Tibial artery (tissue), 4 donors: ENCODE data around the gene LFNG.
A peak's percentile ranks its signal among the peaks of the same experiment; 100 is the strongest.

Source experiments
- DNase-seq, 2 donors: peaks; one replicate each; pipeline ENCODE4 v3.0.0-alpha.2; 2019
- H3K27ac ChIP-seq, 2 donors: fragments of 200-600 bp; sonication (generic) in 1 of 2; 1 replicate in 1 of 2; 2 replicates in 1 of 2; pipeline ENCODE4 v1.5.1; 2018 to 2019; ENCODE audit warnings: mild to moderate bottlenecking in 1 of 2
- H3K27me3 ChIP-seq, 2 donors: fragments of 200-600 bp; sonication (generic) in 1 of 2; one replicate each; pipeline versions ENCODE4 v1.5.1 to v1.6.0; 2016 to 2019
- H3K36me3 ChIP-seq, 3 donors: fragments of 200-600 bp; sonication (generic) in 2 of 3; one replicate each; pipeline ENCODE4 v1.5.1; 2016 to 2019; ENCODE audit warnings: mild to moderate bottlenecking in 2 of 3
- H3K4me1 ChIP-seq, 4 donors: fragments of 200-600 bp; sonication (generic) in 2 of 4; 1 replicate in 3 of 4; 2 replicates in 1 of 4; pipeline ENCODE4 v1.5.1; 2016 to 2019
- H3K4me3 ChIP-seq, 2 donors: fragments of 200-600 bp; sonication (generic) in 1 of 2; 1 replicate in 1 of 2; 2 replicates in 1 of 2; pipeline ENCODE4 v1.5.1; 2018 to 2019; ENCODE audit warnings: mild to moderate bottlenecking in 2 of 2
- H3K9me3 ChIP-seq, 3 donors: fragments of 200-600 bp; sonication (generic) in 1 of 3; one replicate each; pipeline ENCODE4 v1.5.1; 2016 to 2019
- intact Hi-C: fragments of 100-400 bp; cut with DNase I; formaldehyde crosslinking; loops from one replicate; pipeline ENCODE4 v1.15.0; 2023; ENCODE audit warnings: low total_unique reads
- TF ChIP-seq, protein P1 (sequence below), 2 experiments: fragments of 200-600 bp in 1 of 2; fragments of 450-650 bp in 1 of 2; IDR thresholded peaks; one replicate each; pipeline ENCODE4 v1.5.1; 2017 to 2019; ENCODE audit warnings: antibody characterized with exemption in 2 of 2, mild to moderate bottlenecking in 1 of 2, moderate library complexity in 1 of 2

LFNG gene

DNA sequence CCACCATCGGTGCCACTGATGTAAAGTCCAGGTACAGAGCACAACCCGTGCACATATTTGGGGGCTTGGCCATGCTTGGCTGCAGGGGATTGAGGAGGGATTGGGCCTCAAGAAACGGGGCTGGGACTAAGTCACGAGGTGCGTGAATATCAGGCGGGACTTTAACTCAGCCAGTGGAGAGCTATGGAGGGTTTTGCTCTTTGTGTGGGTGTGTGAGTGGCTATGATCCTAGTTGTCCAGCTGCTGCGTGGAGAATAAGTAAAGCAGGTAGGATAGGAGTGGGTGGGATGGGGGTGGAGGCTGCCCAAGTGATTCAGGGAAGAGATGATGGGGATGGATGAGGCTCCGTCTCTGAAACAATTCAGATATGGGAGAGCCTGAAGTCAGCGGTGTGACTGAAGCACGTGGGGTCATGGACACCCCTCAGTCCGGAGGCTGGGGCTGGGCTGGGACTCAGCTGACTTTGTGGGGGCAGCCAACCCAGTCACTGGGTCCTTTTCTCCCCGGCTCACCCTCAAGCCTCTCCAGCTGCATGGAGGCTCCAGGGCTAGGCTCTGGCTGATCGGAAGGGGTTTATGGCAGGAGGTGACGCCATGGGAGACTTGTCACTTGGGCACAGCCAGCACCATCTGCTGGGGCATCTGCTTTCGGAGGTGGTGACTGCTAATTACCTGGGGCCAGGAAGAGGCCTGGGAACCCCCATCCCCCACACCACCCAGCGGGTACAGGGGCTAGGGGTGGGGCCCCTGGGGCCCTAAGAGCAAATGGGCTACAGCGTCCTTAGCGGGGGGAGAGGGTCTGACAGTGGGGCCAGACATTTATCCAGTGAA is 1.7 kb upstream of the LFNG start:
- Histone ChIP-seq H3K9me3 (no peaks in the 10 kb centered on the region), H3K4me3 (no peak overlapping the region), H3K27me3 (peaks cover 0 to 31% of the 10 kb centered on the region in 2 donors), H3K36me3 (no peaks in the 10 kb centered on the region), H3K27ac (no peak overlapping the region), H3K4me1 (peaks cover 0 to 43% (median 26%) of the 10 kb centered on the region in 4 donors)
- DNase-seq = no peak
- TF ChIP-seq, protein P1, sequence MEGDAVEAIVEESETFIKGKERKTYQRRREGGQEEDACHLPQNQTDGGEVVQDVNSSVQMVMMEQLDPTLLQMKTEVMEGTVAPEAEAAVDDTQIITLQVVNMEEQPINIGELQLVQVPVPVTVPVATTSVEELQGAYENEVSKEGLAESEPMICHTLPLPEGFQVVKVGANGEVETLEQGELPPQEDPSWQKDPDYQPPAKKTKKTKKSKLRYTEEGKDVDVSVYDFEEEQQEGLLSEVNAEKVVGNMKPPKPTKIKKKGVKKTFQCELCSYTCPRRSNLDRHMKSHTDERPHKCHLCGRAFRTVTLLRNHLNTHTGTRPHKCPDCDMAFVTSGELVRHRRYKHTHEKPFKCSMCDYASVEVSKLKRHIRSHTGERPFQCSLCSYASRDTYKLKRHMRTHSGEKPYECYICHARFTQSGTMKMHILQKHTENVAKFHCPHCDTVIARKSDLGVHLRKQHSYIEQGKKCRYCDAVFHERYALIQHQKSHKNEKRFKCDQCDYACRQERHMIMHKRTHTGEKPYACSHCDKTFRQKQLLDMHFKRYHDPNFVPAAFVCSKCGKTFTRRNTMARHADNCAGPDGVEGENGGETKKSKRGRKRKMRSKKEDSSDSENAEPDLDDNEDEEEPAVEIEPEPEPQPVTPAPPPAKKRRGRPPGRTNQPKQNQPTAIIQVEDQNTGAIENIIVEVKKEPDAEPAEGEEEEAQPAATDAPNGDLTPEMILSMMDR (IDR thresholded peaks at IDR 0.05) = no peak
- intact Hi-C loops = no loop called here

GRCh38 chr7:2518737-2519118 is 846 bp upstream of the LFNG start:
- Histone ChIP-seq H3K9me3 (no peaks in the 10 kb centered on the region), H3K36me3 (no peaks in the 10 kb centered on the region), H3K4me3 (peak overlapping the region; percentile 50 to 63), H3K27me3 (peaks cover 0 to 39% of the 10 kb centered on the region in 2 donors), H3K4me1 (peaks cover 0 to 51% (median 30%) of the 10 kb centered on the region in 4 donors), H3K27ac (no peak overlapping the region)
- intact Hi-C loops = no loop called here
- TF ChIP-seq, protein P1 (IDR thresholded peaks at IDR 0.05) = no peak
- no peak for DNase-seq

DNA sequence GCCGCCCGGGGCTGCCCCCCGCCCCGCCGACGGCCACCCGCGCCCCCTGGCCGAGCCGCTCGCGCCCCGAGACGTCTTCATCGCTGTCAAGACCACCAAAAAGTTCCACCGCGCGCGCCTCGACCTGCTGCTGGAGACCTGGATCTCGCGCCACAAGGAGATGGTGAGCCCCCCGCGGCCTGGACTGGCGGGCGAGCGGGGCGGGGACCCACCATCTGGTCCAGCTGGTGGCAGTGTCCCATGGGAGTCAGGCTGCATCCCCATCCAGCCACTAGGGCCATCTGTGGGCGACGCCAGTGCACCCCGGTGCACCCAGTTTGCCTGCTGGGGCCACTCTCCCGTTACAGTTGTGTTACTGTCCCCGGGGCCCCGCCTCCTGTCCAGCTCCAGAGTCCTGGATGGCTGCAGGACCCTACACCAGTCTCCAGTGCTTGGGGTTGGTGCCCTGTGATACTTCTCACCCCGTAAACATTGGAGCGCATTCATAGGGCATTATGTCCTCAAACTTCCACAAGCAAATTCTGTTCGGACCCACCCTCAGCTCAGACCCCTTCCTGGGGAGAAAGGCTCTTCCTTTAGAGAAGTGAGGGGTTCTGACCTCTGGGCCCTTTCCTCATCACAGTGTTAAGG is 672 bp downstream of the LFNG start:
- DNase-seq = no peak
- Histone ChIP-seq H3K4me1 (peaks cover 0 to 66% (median 34%) of the 10 kb centered on the region in 4 donors), H3K4me3 (peak overlapping the region; percentile 50 to 63), H3K9me3 (no peaks in the 10 kb centered on the region), H3K36me3 (no peaks in the 10 kb centered on the region), H3K27ac (no peak overlapping the region), H3K27me3 (peaks cover 0 to 54% of the 10 kb centered on the region in 2 donors)
- TF ChIP-seq, protein P1 (IDR thresholded peaks at IDR 0.05) = no peak
- intact Hi-C loops = loop anchor here (5.0 kb wide), 1 partner anchor 42 kb away; no protein-coding TSS in a partner anchor

- H3K36me3 ChIP-seq = peaks cover 0 to 2% (median 0%) of the 10 kb centered on the region in 3 donors
- intact Hi-C loops = loop anchor here (5.0 kb wide), 1 partner anchor 41 kb away; no protein-coding TSS in a partner anchor
- H3K4me3 ChIP-seq = peak overlapping the region; percentile 50 to 63
- H3K27ac ChIP-seq = no peak overlapping the region
- peaks cover 0 to 69% (median 34%) of the 10 kb centered on the region in 4 donors for H3K4me1 ChIP-seq
- no peak for DNase-seq
- H3K9me3 ChIP-seq = no peaks in the 10 kb centered on the region
- H3K27me3 ChIP-seq = peaks cover 0 to 60% of the 10 kb centered on the region in 2 donors
- TF ChIP-seq, protein P1 (IDR thresholded peaks at IDR 0.05) = no peak
Measured at GRCh38 chr7:2520761-2521290, 1.3 kb downstream of the LFNG start.

GRCh38 chr7:2521341-2521745 is 1.8 kb downstream of the LFNG start:
- H3K4me1 ChIP-seq = peaks cover 0 to 69% (median 34%) of the 10 kb centered on the region in 4 donors
- intact Hi-C loops = loop anchor here (5.0 kb wide), 1 partner anchor 41 kb away; no protein-coding TSS in a partner anchor
- no peak for DNase-seq

More at GRCh38 chr7:2521341-2521745, 1.8 kb downstream of the LFNG start:
- Histone ChIP-seq H3K27ac (no peak overlapping the region), H3K9me3 (no peaks in the 10 kb centered on the region), H3K27me3 (peaks cover 0 to 65% of the 10 kb centered on the region in 2 donors), H3K4me3 (peak overlapping the region; percentile 50 to 63), H3K36me3 (peaks cover 0 to 7% (median 0%) of the 10 kb centered on the region in 3 donors)
- TF ChIP-seq, protein P1 (IDR thresholded peaks at IDR 0.05) = no peak
